ENCODE data around the gene CSGALNACT2. TPM values are rescaled to one million over a fixed set of nuclear protein-coding genes. Genes with fewer than 3 reads are reported as not detected.
A peak's percentile ranks its signal among the peaks of the same experiment; 100 is the strongest.

CSGALNACT2 gene
- total and polyA plus RNA-seq, 2 of the 13 experiments (the other 11 are each of a cell fraction or from before 2014, with no cell fraction given) = 3.3 to 7.1 TPM

GRCh38 chr10:43105102-43105955 lies 32.9 kb upstream of the CSGALNACT2 start:
- ATAC-seq (peak; percentile 90), FAIRE-seq (no peak), DNase-seq (ENCODE audit: low spot score) (peak; percentile 36)
- H3K27me3 ChIP-seq (ENCODE audit: control insufficient read depth in 1 of 2, insufficient read depth in 2 of 2, low read length in 2 of 2) = peaks cover 0 to 39% of the 10 kb centered on the region in 2 experiments; a peak in 3 of 5 replicates
- H3K36me3 ChIP-seq (replicated peaks in 1 of 2; ENCODE audit: control insufficient read depth in 1 of 2, insufficient read depth in 2 of 2, low read length in 2 of 2) = no peaks in the 10 kb centered on the region
- no peak overlapping the region for H3K27ac ChIP-seq (ENCODE audit: extremely low read length, insufficient read depth, low read length)
- intact Hi-C loops (cut with micrococcal nuclease; ENCODE audit: unreplicated experiment) (loop anchor here (1.0 kb wide), 1 partner anchor 239 kb away; no protein-coding TSS in a partner anchor), in situ Hi-C loops (cut with HindIII; ENCODE audit: extremely low pct_ligation_motif_present, low pct_unique_long_range_greater_than_20kb) (loop anchor here (5.0 kb wide), 1 partner anchor 233 kb away; no protein-coding TSS in a partner anchor)
- ChIA-PET POLR2A (no interaction called here), CTCF (ENCODE audit: low intra/inter-chr PET ratio, low total read pairs) (interaction anchor here (2.2 kb wide), 1 partner anchor 239 kb away, joined by 28 read pairs; no protein-coding TSS in a partner anchor)
- no peak overlapping the region for H3K9ac ChIP-seq (ENCODE audit: insufficient read depth, low read depth, low read length)
- no peaks in the 10 kb centered on the region for H4K20me1 ChIP-seq (ENCODE audit: insufficient read depth, low read length)
- H2AFZ ChIP-seq (ENCODE audit: low read length) = no peak overlapping the region
- no TSS peak for BruUV-seq (replicated peaks)
- H3K4me2 ChIP-seq (ENCODE audit: low read depth, low read length) = peak overlapping the region; percentile 78
- H3K4me3 ChIP-seq (replicated peaks in 1 of 3; ENCODE audit: insufficient read depth in 1 of 3, low read depth in 2 of 3, low read length in 3 of 3) = peak overlapping the region; percentile 32 to 62 (median 39); a peak in 4 of 6 replicates
- H3K4me1 ChIP-seq (ENCODE audit: insufficient read depth, low read length) = peaks cover 12% of the 10 kb centered on the region
- WGBS (ENCODE audit: low lambda C conversion rate) = 20% methylated on average over 41 of the region's 71 CpGs
- no peaks in the 10 kb centered on the region for H3K79me2 ChIP-seq (ENCODE audit: insufficient read depth, low read length)
- H3K9me3 ChIP-seq (ENCODE audit: low read length) = no peaks in the 10 kb centered on the region
- TF ChIP-seq THAP11 (CRISPR knock-in tag; IDR thresholded peaks at IDR 0.05) (0 out of 2 replicates have a peak, but pooled peaks have one; percentile 36), ZNF670 (CRISPR knock-in tag; IDR thresholded peaks at IDR 0.05; ENCODE audit: borderline replicate concordance) (0 out of 2 replicates have a peak, but pooled peaks have one; percentile 43), ZEB1 (IDR thresholded peaks at IDR 0.05; ENCODE audit: insufficient replicate concordance, low read depth) (no peak), IKZF1 (IDR thresholded peaks at IDR 0.05) (no peak), ZNF687 (CRISPR knock-in tag; IDR thresholded peaks at IDR 0.05) (peak; percentile 49; the same call in 1 of the 2 replicates), CERS6 (CRISPR knock-in tag; IDR thresholded peaks at IDR 0.05) (no peak), ZFP91 (CRISPR knock-in tag; IDR thresholded peaks at IDR 0.05; ENCODE audit: borderline replicate concordance) (peak; percentile 54; the same call in 1 of the 2 replicates), MXD1 (CRISPR knock-in tag; IDR thresholded peaks at IDR 0.05) (peak; percentile 23; the same call in 1 of the 2 replicates), MIER3 (CRISPR knock-in tag; IDR thresholded peaks at IDR 0.05; ENCODE audit: borderline replicate concordance) (no peak), ISL2 (CRISPR knock-in tag; IDR thresholded peaks at IDR 0.05) (0 out of 2 replicates have a peak, but pooled peaks have one; percentile 39)
- TF ChIP-seq, protein P1, sequence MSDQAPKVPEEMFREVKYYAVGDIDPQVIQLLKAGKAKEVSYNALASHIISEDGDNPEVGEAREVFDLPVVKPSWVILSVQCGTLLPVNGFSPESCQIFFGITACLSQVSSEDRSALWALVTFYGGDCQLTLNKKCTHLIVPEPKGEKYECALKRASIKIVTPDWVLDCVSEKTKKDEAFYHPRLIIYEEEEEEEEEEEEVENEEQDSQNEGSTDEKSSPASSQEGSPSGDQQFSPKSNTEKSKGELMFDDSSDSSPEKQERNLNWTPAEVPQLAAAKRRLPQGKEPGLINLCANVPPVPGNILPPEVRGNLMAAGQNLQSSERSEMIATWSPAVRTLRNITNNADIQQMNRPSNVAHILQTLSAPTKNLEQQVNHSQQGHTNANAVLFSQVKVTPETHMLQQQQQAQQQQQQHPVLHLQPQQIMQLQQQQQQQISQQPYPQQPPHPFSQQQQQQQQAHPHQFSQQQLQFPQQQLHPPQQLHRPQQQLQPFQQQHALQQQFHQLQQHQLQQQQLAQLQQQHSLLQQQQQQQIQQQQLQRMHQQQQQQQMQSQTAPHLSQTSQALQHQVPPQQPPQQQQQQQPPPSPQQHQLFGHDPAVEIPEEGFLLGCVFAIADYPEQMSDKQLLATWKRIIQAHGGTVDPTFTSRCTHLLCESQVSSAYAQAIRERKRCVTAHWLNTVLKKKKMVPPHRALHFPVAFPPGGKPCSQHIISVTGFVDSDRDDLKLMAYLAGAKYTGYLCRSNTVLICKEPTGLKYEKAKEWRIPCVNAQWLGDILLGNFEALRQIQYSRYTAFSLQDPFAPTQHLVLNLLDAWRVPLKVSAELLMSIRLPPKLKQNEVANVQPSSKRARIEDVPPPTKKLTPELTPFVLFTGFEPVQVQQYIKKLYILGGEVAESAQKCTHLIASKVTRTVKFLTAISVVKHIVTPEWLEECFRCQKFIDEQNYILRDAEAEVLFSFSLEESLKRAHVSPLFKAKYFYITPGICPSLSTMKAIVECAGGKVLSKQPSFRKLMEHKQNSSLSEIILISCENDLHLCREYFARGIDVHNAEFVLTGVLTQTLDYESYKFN (CRISPR knock-in tag; conservative IDR thresholded peaks at IDR 0.05) = no peak

Measured in HepG2 (cell line).